AG04450 (cell line): ENCODE measurements around the gene VWF. TPM values are rescaled to one million over a fixed set of nuclear protein-coding genes. Genes with fewer than 3 reads are reported as not detected.

Experiments used
- CTCF ChIA-PET: fragments of 300-600, 350-600 bp; formaldehyde crosslinking; extraction: SDS; loops from one replicate; lab custom pipeline; 2022; ENCODE audit warnings: antibody characterized with exemption, inconsistent platforms; lab: Charles Lee
- POLR2A ChIA-PET: fragments of 350-600 bp; formaldehyde crosslinking; extraction: SDS; loops from one replicate; lab custom pipeline; 2021; ENCODE audit warnings: antibody characterized with exemption, inconsistent platforms; lab: Yijun Ruan, JAX
- DNase-seq: peaks from one replicate; pipeline ENCODE4 v3.0.0-alpha.2; 2011; ENCODE audit warnings: low read depth, low spot score
- H3K27ac ChIP-seq: one replicate; pipeline ENCODE4 v1.5.1; 2012; ENCODE audit warnings: low read depth, low read length, control low read depth
- H3K27me3 ChIP-seq: one replicate; pipeline ENCODE4 v1.6.0; 2012; ENCODE audit warnings: low read length; ENCODE audit not compliant: control insufficient read depth, insufficient read depth
- H3K4me3 ChIP-seq: 2 replicates; pipeline ENCODE4 v1.5.1; 2011; ENCODE audit warnings: mild to moderate bottlenecking, low read depth, low read length, control low read depth
- H3K9me3 ChIP-seq: 2 replicates; pipeline ENCODE4 v1.5.1; 2012; ENCODE audit warnings: low read length; ENCODE audit not compliant: control insufficient read depth, insufficient read depth
- polyA plus RNA-seq: library from polyadenylated mRNA; depleted of rRNA; stranded (reverse); fragments of >200 nt; gene quantifications from 2 replicates; pipeline ENCODE4 v1.2.3, GENCODE V29; 2011
- TF ChIP-seq, protein P1 (sequence below): IDR thresholded peaks from 2 replicates; pipeline ENCODE4 v1.5.1; 2011; ENCODE audit warnings: low read depth, low read length, control low read depth, inconsistent platforms

The VWF gene
- polyA plus RNA-seq, 1 experiment = 0.35 TPM

DNA sequence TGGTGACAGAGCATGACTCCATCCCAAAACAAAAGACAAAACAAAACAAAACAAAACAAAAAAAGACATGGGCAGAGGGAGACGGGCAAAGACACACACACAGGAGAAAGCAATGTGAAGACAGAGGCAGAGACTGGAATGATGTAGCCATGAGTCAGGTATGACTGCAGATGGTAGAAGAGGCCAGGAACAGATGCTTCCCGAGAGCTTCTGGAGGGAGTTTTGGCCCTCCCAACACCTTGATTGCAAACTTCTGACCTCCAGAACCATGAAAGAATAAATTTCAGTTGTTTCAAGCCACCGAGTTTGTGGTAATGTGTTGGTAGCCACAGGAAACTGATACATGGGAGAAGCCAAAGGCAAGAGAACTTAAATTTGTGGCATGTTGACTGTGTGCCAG lies 27.1 kb downstream of the VWF start:
- ChIA-PET CTCF (no interaction called here), POLR2A (no interaction called here)
- TF ChIP-seq, protein P1, sequence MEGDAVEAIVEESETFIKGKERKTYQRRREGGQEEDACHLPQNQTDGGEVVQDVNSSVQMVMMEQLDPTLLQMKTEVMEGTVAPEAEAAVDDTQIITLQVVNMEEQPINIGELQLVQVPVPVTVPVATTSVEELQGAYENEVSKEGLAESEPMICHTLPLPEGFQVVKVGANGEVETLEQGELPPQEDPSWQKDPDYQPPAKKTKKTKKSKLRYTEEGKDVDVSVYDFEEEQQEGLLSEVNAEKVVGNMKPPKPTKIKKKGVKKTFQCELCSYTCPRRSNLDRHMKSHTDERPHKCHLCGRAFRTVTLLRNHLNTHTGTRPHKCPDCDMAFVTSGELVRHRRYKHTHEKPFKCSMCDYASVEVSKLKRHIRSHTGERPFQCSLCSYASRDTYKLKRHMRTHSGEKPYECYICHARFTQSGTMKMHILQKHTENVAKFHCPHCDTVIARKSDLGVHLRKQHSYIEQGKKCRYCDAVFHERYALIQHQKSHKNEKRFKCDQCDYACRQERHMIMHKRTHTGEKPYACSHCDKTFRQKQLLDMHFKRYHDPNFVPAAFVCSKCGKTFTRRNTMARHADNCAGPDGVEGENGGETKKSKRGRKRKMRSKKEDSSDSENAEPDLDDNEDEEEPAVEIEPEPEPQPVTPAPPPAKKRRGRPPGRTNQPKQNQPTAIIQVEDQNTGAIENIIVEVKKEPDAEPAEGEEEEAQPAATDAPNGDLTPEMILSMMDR = no peak
- Histone ChIP-seq H3K27me3 (no peaks in the 10 kb centered on the region), H3K9me3 (no peaks in the 10 kb centered on the region), H3K27ac (no peak overlapping the region), H3K4me3 (no peak overlapping the region)
- peak; percentile 27 for DNase-seq

DNA sequence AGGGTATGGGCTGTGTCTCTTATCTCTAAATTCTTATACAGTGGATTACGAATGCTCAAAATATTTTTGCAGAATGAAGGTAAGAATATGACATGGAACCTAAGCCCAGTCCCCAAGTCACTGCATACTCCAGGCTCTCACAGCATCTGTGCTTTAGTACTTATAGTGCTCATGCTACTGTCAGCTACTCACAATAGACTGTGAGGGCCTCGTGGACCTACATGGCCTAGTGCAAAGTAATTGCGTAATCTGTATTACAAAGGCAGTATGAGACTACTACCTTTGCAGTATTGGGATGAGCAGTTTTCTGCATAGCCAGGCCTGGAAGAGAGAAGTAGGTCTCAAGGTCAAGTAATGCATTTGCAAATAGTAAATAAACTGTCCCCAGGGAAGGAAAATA lies 27.9 kb downstream of the VWF start:
- Histone ChIP-seq H3K9me3 (no peaks in the 10 kb centered on the region), H3K27me3 (no peaks in the 10 kb centered on the region), H3K4me3 (no peak overlapping the region), H3K27ac (no peak overlapping the region)
- no peak for DNase-seq
- ChIA-PET POLR2A (no interaction called here), CTCF (interaction anchor here (0.8 kb wide), 1 partner anchor 99 kb away, joined by 4 read pairs; no protein-coding TSS in a partner anchor)
- TF ChIP-seq, protein P1 = no peak

DNA sequence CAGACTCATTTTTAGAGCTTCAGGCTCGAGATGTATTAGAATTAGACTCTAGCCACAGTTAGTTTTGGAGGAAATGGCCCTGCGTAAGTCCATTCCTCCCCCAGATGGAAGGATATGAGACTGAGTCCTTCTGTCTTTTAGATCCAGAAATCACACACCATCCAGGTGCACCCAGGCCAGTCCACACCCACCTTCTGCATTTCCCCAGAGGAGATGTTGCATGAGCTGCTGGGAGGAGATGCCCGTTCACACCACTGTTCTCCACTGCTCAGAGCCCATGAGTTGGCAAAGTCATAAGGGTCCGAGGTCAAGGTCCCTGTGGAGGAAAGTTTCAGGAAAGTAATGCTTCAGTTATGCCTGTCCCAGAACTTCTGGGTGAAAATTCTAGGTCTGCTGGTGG lies 29.2 kb downstream of the VWF start:
- no peak overlapping the region for H3K27ac ChIP-seq

DNA sequence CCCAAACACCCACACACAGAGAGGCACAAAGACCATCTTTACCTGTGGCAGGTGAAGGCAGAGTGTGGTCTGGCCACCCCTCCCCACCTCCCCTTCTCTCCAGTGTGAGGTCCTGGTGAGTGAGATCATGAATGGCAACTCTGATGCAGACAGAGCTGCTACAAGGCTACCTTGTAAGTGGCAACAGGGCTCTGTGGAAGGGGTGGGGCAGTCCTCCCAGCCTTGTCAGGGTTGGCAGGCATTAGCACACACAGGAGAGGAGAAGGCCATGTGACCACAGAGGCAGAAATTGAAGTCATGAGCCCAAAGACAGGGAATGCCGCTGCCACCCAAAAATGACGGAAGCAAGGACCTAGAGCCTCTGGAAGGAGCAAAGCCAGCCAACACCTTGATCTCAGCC lies 30.7 kb downstream of the VWF start:
- Histone ChIP-seq H3K27ac (peak overlapping the region; percentile 79), H3K9me3 (no peaks in the 10 kb centered on the region), H3K4me3 (no peak overlapping the region), H3K27me3 (no peaks in the 10 kb centered on the region)
- ChIA-PET POLR2A (interaction anchor here (0.5 to 1.3 kb wide), 4 partner anchors 9 to 74 kb away, joined by 3 to 5 read pairs (median 3); no protein-coding TSS in a partner anchor), CTCF (interaction anchor here (1.1 to 1.8 kb wide), 6 partner anchors 10 to 191 kb away, joined by 3 to 5 read pairs (median 3); no protein-coding TSS in a partner anchor)
- no peak for DNase-seq
- TF ChIP-seq, protein P1 = no peak

More for the DNA sequence above, 29.2 kb downstream of the VWF start:
- no peak overlapping the region for H3K4me3 ChIP-seq
- no peaks in the 10 kb centered on the region for H3K27me3 ChIP-seq
- CTCF ChIA-PET = no interaction called here
- no peaks in the 10 kb centered on the region for H3K9me3 ChIP-seq
- TF ChIP-seq, protein P1 = no peak
- DNase-seq = no peak
- POLR2A ChIA-PET = no interaction called here

DNA sequence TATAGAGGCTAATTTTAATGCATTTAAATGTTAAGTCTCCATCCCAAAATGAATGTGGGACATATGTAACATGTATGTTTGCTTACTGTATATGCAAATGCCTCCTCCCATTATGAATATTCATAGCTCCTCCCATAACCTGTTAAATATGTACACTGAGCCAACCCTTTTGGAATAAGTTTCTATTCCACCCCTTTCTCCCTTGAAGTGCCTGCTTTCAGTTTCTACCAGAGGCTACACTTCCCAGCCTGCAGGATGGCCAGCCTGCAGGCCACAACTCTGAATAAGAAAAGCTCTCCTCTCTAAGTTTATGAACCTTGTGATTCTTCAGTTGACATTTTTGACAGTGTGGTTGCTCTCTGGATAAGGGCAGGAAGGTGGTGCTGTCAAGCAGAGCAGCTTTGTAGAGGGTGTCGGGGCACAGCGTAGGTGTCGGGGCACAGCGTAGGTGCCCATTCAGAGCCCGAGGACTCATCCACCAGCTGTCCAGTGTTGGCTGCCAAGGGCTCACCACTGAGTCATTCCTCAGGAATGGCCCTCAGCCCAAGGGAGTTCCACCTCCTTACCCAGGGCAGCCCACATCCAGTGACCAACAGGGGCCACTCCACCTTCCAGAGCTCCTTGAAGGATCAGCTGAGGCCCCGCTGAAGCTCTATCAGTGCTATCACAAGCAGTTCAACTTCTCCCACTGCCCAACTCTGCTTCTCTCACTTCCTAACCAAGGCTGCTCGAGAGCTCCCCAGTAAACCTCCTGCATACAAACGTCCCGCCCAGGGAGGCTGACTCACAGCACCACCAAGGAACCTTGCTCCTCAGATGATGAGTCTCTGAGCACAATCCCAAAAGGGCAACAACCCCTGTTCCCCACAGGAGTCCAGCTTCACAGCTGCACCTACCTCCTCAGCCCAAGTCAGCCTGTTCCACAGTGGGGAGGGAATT lies 31.4 kb downstream of the VWF start:
- no peaks in the 10 kb centered on the region for H3K27me3 ChIP-seq
- H3K27ac ChIP-seq = peak overlapping the region; percentile 79
- CTCF ChIA-PET = interaction anchor here (0.7 to 1.8 kb wide), 10 partner anchors 10 to 557 kb away, joined by 3 to 5 read pairs (median 3); no protein-coding TSS in a partner anchor
- TF ChIP-seq, protein P1 = no peak
- POLR2A ChIA-PET = interaction anchor here (0.5 to 1.3 kb wide), 6 partner anchors 8 to 75 kb away, joined by 3 to 5 read pairs (median 4); no protein-coding TSS in a partner anchor
- peak; percentile 69 for DNase-seq
- no peak overlapping the region for H3K4me3 ChIP-seq
- H3K9me3 ChIP-seq = no peaks in the 10 kb centered on the region
